HG02798 (cell line): ENCODE data around the gene PIGM.

ENCODE experiments used
- ATAC-seq: cut with Tn5 transposase; IDR thresholded peaks from one replicate; pipeline ENCODE4 v1.9.1; 2021; ENCODE audit warnings: mild to moderate bottlenecking; ENCODE audit not compliant: unreplicated experiment, poor library complexity

PIGM gene

DNA sequence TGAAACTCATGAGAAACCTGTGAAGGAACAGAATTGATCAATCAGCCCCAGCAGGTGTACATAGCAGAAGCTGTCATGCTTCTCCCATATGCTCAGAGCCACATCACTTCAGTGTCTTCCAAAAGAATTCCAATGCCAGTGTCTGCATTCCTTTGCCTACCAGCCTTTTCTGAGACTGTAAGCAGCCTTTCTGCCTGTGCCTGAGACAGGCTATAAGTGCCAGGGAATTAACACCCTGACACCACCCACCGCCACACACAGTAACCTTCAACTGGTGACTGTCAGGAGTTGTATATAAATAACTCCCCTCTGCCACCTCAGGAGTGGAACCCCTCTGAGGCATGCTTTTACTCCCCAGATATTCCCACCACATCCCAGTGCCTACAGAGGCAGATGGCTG is 39.6 kb downstream of the PIGM start:
- no peak for ATAC-seq

DNA sequence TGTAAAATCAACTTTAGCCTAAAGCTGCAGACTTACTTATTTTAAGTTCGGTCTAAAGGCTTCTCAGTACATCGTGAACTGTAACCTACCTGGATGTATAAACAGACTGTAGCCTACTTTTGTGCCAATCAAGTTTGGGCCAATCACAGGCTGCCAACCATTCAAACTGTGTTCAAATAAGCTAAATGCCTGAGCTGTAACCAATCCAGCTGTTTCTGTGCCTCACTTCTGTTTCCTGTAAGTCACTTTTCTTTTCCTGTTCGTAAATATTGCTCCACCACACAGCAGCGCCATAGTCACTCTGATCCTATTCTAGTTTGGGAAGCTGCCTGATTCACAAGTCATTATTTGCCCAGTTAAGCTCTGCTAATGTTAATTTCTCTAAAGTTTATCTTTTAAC is 40.3 kb downstream of the PIGM start:
- no peak for ATAC-seq

DNA sequence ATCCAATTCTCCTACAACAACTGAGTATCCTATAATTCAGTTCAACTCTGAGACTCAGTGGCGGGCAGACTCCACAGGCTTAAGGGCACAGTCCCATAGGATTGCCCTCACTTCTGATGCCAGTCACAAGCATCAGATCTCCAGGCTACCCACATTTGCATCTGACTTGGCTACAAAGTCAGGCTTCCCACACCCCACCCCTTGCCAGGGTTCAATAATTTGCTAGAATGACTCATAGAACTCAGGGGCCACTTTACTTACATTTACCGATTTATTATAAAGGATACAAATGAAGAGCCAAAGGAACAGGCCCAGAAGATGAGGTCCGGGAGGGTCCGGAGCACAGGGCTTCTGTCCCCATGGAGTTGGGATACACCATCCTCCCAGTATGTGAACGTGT is 41.8 kb downstream of the PIGM start:
- no peak for ATAC-seq

DNA sequence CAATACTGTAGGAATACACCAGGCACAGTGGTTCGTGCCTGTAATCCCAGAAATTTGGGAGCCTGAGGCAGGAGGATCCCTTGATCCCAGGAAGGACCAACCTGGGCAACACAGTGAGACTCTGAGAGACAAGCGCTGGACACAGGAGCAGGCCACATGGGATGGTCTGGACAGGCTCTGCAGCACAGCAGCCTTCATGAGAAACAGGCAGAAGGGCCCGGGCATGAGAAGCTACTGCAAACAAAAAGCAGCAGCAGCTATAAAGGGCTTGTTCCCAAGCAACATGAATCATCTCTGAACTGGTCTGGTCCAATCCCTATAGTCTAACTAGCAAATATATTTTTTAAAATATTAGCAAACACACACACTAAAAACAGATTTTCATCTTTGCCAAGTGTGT is 42.2 kb downstream of the PIGM start:
- no peak for ATAC-seq

DNA sequence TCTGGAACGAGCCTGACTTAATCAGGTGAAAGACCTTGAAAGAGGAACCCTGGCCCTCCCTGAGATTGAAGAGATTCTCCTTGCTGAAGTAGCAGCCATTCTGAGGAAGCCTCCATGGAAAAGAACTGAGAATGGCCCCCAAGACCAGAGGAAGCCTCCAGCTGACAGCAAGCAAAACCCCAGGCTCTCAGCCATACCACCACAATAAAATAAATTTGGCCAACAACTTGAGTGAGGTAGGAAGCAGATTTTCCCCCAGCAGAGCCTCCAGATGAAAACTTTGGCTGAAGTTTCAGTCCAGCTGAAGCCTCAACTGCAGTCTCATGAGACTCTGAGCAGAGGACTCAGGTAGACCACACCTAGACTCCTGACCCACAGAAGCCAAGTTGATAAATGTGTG is 43.8 kb downstream of the PIGM start:
- no peak for ATAC-seq

DNA sequence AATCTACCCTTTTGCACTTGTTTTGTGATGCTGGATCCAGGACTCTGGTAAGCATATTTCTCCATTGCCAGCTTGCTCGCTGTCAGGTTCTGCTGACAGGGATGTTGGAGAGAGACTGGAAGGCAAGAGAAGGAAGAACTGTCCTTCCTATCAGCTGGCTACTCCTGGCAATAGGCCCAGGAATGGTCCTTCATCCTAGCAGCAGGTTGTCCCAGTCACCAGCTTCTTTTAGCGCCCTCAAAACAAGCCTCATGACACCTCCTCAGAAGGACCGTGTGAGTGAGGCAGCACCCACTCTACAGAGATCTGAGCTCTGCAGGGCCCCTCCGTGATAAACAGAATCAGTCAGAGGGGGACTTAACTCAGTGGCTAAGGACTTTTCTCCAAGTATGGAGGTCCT is 44.6 kb downstream of the PIGM start:
- no peak for ATAC-seq

DNA sequence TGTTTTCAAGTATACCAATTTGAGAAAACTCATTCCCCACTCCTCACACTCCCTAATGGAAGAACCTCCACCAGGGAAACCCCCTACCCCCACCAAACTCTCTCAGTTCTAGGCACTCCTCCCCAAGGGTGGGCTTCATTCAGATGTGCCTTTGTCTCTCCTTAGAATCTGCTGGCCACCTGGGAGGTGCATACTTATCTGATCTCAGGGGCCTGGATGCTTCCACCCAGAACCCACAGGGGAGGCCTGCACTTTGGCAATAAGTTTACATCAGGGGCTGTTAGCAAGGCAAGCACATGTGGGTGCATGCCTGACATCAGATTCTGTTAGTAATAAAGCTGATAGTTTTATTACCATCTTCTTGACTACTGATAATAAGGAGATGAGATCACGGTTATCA is 45.3 kb downstream of the PIGM start:
- no peak for ATAC-seq

DNA sequence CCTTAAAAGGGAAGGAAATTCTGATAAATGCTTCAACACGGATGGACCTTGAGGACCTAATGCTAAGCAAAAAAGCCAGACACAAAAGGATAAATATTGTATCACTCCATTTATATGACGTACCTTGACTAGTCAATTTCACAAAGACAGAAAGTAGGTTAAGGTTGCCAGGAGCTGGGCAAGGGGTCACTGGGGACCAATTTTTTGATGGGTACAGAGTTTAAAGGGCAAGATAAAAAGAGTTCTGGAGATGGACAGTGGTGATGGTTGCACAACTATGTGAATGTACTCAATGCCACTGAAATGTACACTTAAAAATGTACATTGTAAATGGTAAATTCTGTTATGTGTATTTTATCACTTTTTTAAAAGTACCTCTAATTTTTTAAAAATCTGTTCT is 45.7 kb downstream of the PIGM start:
- ATAC-seq = no peak

DNA sequence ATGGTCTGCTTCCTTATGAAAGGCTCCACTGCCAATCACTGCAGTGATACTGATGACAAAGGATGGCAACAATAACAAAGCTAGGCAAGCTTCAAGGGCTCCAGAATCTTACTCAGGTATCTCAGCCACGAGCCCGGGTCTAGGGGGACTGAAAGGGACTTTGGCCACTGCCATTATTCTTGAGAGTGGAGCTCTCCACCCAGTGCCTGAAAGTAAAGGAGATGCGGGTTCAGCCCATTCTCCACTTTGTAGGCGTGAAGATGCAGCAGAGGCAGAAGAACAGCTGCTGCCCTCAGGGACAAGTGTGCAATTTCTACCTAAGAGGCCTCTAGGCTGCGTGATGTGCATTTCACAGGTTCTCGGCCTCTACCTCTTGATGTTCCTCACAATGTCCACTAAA is 46.3 kb downstream of the PIGM start:
- ATAC-seq = no peak

DNA sequence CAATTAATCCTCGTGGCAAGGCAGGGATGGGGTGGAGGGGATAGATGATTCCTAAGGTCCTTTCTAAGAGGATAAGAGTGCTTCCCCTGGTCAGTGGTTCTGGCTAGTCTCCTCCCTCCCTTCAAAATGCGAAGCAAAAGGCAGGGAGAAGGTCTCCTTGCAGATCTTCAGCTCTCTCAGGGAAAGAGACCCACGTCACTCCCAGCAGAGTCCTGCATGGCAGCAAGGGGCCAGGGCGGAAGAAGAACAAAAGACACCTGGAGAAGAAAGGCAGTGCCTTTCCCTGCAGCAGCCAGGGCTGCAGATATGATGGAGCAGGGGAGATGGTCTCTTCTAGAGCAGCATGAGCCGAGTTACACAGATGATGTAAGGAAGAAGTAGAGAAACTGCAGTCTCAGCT is 48.1 kb downstream of the PIGM start:
- no peak for ATAC-seq

DNA sequence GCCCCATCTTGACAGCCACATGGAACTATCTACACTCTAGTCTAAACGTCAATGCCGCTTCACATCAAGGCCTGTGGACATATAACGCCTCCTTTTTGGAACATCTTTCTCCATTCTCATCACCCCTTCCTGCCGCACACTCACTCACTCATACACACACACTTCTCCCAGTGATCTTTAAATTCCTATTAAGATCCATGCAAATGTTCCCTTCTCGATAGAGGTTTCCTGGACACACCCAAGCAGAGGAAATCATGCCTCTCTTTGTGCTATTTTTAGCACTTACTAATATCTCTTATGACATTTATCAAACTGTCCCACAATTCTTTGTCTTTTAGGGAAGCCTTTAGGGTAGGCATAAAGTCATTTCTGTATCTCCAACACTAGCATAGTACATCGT is 49.5 kb downstream of the PIGM start:
- ATAC-seq = no peak

DNA sequence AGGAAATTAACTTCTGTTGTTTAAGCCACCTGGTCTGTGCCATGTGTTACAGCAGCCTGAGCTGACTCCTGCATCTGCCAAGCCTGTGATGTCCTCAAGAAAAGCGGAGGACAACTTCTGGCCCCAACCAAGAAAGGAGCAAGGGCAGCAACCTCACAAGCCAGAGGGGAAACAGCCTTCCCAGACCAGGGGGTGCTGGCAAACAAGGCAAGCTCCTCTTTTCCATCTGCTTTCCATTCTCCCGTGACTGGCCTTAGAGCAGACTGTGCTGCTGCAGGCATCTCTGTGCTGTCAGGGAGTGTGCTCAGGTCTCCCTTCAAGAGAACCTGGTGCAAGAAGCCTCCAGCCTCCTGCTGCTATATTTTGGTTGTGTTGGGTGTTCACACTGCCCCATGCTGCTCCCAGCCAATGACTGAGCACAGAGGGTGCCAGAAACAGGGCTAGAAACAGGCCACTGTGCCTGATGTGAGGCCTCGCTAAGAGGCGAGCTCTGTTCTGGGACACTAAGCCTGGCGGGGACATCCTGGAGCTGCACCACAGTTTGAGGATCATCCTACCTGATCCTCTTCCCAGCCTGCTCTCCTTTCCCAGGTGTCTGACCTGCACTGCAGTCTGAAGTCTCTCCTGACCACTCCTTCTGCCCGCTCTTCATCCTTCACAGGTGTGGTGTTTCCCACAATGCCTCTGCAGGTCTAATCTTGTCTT is 50.3 kb downstream of the PIGM start:
- ATAC-seq = no peak

DNA sequence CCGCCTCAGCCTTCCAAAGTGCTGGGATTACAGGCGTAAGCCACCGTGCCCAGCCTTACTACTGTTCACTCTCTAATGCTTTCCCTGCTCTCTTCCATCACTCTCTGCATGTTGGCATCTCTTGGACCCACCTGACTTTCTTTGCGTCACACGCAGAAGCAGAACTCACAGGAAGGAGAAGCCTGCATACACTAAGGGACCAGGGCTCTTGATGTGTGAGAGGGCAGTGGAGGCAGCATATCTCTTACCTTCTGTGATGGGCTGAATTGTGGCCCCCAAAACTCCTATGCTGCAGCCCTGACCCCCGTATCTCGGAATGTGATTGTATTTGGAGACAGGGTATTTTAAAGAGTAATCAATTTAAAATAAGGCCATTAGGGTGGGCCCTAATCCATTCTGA is 51.0 kb downstream of the PIGM start:
- no peak for ATAC-seq

DNA sequence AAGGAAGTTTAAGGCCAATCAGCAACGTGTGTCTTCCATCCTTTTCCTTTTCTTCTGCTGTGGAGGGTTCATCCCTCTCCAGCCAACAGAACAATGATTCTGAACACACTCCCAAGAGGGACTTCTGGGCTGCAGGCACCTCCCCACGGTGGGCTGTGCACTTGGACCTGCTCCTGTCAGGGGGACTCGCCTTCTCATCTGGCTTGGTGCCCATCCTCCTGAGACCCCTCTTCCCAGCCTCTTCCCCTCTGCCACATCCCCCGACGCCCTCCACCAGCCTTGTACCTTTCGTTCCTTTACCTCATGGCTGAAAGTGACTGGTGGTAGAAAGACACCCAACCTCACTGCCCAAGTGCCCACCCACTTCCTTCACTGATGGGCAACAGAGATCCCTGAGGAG is 51.7 kb downstream of the PIGM start:
- ATAC-seq = no peak

DNA sequence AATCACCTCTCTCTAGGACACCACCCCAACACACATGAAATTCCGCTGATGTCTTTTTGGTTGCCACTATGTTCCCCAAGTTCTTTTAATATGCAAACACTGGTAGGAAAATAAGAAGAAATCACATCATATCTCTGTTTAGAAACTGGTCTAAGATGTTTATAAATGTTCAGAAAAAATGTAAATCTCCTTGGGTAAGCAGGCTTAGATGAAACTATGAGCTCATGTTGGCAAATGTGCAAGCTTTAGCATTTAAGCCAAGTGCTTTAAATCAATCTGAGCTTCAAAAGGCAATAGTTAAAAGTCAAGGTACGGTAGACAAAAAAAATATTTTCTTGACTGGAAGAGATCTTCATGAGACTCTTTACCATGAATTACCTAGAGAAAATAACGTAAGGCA is 52.5 kb downstream of the PIGM start:
- no peak for ATAC-seq

DNA sequence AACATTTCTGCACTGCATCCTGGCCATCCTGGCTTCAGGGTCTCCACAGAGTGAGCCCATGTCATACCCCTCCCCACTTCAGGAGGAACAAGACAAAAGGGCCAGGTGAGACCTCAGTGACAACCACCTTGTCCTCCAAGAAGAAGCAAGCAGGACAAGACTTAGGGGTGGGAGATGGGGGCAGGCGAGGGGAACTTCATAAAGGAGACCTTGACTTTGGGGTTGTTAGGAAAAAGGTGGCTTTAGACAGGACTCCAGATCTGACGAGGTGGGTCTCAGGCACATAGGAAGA is 53.7 kb downstream of the PIGM start:
- ATAC-seq = no peak

DNA sequence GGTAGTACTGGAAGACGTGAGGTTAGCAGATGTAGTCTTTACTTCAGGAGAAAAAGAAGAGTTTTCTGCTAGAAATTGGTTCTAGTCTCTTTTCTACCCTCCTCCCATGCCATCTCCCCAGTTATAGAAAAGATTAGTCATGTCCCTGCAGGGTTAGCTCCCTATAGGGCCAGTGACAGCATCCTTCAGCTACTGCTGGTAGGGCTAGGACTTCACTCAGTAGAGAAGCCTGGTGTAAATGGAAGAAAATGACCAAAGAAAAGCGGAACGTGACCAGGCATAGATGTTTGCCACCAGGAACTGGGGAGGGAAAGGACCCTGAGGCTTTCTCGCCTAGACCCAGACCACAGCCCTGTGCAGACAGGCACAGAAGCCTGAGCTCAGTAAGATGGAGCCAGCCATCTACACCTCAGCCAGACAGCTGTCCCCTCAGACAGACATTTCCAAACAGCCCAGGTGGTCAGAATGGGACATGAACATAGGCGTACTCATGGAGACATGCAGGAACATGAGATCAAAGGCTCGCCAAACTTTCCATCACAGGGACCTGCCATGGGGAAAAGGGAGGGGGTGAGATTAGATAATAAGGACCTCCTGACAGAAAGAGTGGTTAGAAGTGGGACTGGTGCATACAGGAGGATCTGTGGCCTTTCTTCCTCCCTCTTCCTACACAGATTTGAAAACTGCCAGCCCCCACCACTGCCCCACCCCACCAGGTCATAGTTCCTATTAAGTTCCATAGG is 54.3 kb downstream of the PIGM start:
- no peak for ATAC-seq
